SK-N-MC (cell line): ENCODE measurements around the gene IMMT.

Source experiments
- EZH2 ChIP-seq: fragments of 200-600 bp; sonication (generic); IDR thresholded peaks from one replicate; pipeline ENCODE4 v1.6.1; 2017; ENCODE audit warnings: antibody characterized with exemption
- FOXP2 ChIP-seq: optimal IDR thresholded peaks from 2 replicates; pipeline ENCODE3; 2011; ENCODE audit warnings: mild to moderate bottlenecking, moderate library complexity; ENCODE audit not compliant: insufficient read depth; ENCODE audit errors: extremely low read length, control extremely low read depth
- POLR2AphosphoS5 ChIP-seq: IDR thresholded peaks from 2 replicates; pipeline ENCODE4 v1.6.1; 2012; ENCODE audit warnings: mild to moderate bottlenecking, low read depth, low read length, borderline replicate concordance

- TF ChIP-seq POLR2AphosphoS5 (no peak), EZH2 (no peak), FOXP2 (no peak)
Measured at GRCh38 chr2:86226636-86227520, 31.6 kb upstream of the IMMT start.
